ENCODE data around the gene RAB29. TPM values are rescaled to one million over a fixed set of nuclear protein-coding genes. Genes with fewer than 3 reads are reported as not detected.

RAB29 gene
- total RNA-seq, 1 donor from 2014 or later = 13.6 TPM

GRCh38 chr1:205719762-205720161 lies 55.5 kb downstream of the RAB29 start:
- Mint-ChIP-seq H3K4me3 (no peak overlapping the region), H3K9me3 (no peaks in the 10 kb centered on the region), H3K27me3 (no peaks in the 10 kb centered on the region), H3K4me1 (ENCODE audit: unreplicated experiment) (no peaks in the 10 kb centered on the region), H3K27ac (no peak overlapping the region), H3K36me3 (peaks cover 46% of the 10 kb centered on the region)
- TF ChIP-seq, protein P1, sequence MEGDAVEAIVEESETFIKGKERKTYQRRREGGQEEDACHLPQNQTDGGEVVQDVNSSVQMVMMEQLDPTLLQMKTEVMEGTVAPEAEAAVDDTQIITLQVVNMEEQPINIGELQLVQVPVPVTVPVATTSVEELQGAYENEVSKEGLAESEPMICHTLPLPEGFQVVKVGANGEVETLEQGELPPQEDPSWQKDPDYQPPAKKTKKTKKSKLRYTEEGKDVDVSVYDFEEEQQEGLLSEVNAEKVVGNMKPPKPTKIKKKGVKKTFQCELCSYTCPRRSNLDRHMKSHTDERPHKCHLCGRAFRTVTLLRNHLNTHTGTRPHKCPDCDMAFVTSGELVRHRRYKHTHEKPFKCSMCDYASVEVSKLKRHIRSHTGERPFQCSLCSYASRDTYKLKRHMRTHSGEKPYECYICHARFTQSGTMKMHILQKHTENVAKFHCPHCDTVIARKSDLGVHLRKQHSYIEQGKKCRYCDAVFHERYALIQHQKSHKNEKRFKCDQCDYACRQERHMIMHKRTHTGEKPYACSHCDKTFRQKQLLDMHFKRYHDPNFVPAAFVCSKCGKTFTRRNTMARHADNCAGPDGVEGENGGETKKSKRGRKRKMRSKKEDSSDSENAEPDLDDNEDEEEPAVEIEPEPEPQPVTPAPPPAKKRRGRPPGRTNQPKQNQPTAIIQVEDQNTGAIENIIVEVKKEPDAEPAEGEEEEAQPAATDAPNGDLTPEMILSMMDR (conservative IDR thresholded peaks at IDR 0.05) = no peak
- no peak for DNase-seq (ENCODE audit: extremely low spot score, unreplicated experiment)

DNA sequence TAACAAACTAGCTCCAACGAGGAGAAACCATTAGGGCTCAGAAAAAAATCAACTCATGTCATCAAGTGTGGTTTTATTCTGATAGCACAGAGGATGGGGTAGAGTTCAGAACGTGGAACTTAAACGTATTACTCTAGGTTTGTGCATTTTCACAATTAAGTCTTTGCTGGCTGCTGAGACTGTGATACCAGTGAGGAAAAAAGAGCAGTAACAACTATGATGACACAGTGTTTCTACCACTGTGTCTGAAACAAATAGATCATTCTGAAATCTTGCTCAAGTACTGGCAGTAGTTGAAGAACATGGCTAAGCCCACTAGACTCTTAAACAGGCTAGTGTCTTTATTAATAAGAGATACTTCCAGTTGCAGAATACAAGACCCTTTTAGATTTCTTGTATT lies 56.3 kb downstream of the RAB29 start:
- TF ChIP-seq, protein P1 (conservative IDR thresholded peaks at IDR 0.05) = no peak
- H3K36me3 Mint-ChIP-seq = peaks cover 43% of the 10 kb centered on the region

More for the DNA sequence above, 56.3 kb downstream of the RAB29 start:
- no peak overlapping the region for H3K27ac Mint-ChIP-seq
- H3K4me3 Mint-ChIP-seq = no peak overlapping the region
- no peak for DNase-seq (ENCODE audit: extremely low spot score, unreplicated experiment)
- H3K4me1 Mint-ChIP-seq (ENCODE audit: unreplicated experiment) = no peaks in the 10 kb centered on the region
- H3K27me3 Mint-ChIP-seq = no peaks in the 10 kb centered on the region
- no peaks in the 10 kb centered on the region for H3K9me3 Mint-ChIP-seq

Other genes with a start within 250 kb of the RAB29 start
- gene ELK4, start 143.5 kb downstream of the RAB29 start, total RNA-seq (ENCODE audit: low replicate concordance) = 20.9 and 27.6 TPM in 2 replicates
- gene SLC45A3, start 95.0 kb downstream of the RAB29 start, total RNA-seq (ENCODE audit: low replicate concordance) = 3.9 and 4.2 TPM in 2 replicates
- 185 and 340 TPM in 2 replicates for gene NUCKS1, start 25.3 kb downstream of the RAB29 start, total RNA-seq (ENCODE audit: low replicate concordance)
- gene SLC41A1, start 37.7 kb upstream of the RAB29 start, total RNA-seq (ENCODE audit: low replicate concordance) = 11.7 and 25.9 TPM in 2 replicates
- gene PM20D1, start 74.7 kb upstream of the RAB29 start, total RNA-seq (ENCODE audit: low replicate concordance) = not detected in 2 replicates
- gene SLC26A9, start 168.0 kb upstream of the RAB29 start, total RNA-seq (ENCODE audit: low replicate concordance) = 0.45 and 2.5 TPM in 2 replicates
- 0.26 and 0.82 TPM in 2 replicates for gene RAB7B, start 227.9 kb upstream of the RAB29 start, total RNA-seq (ENCODE audit: low replicate concordance)
- gene CTSE, start 248.4 kb upstream of the RAB29 start, total RNA-seq (ENCODE audit: low replicate concordance) = 28.6 and 42.0 TPM in 2 replicates

Data from type B pancreatic cell (in vitro differentiated cells).